HG03520 (cell line): ENCODE results near the gene ZNF672.
"Not testable (repeated sequence)": the region's sequence is repeated elsewhere in the genome, so short reads cannot be mapped to it uniquely, and the experiment has no call there.

Source experiments
- ATAC-seq: cut with Tn5 transposase; IDR thresholded peaks from one replicate; pipeline ENCODE4 v1.9.1; 2021; ENCODE audit warnings: mild to moderate bottlenecking, moderate library complexity; ENCODE audit not compliant: unreplicated experiment

Gene ZNF672

GRCh38 chr1:248852481-248853405, 14.7 kb downstream of the ZNF672 start:
- no peak for ATAC-seq

- no peak for ATAC-seq
These were observed 15.8 kb downstream of the ZNF672 start for GRCh38 chr1:248853663-248854375.

GRCh38 chr1:248855580-248855979, 17.6 kb downstream of the ZNF672 start:
- ATAC-seq = no peak

GRCh38 chr1:248856176-248856575, 18.2 kb downstream of the ZNF672 start:
- no peak for ATAC-seq

- no peak for ATAC-seq
These were observed 19.2 kb downstream of the ZNF672 start for GRCh38 chr1:248857201-248857600.

GRCh38 chr1:248857749-248858095, 19.7 kb downstream of the ZNF672 start:
- ATAC-seq = no peak

GRCh38 chr1:248858096-248858890, 20.3 kb downstream of the ZNF672 start:
- peak; percentile 35 for ATAC-seq

GRCh38 chr1:248858891-248859889, 21.2 kb downstream of the ZNF672 start, which contains the start of gene ZNF692:
Gene ZNF692 (minus strand): TSS chr1:248859085. CDS start chr1:248858309, 776 bp downstream.
- peak; percentile 80 for ATAC-seq

GRCh38 chr1:248860007-248860406, 22.0 kb downstream of the ZNF672 start:
- no peak for ATAC-seq

GRCh38 chr1:248861616-248862015, 23.6 kb downstream of the ZNF672 start:
- no peak for ATAC-seq

GRCh38 chr1:248862695-248862997, 24.6 kb downstream of the ZNF672 start:
- ATAC-seq = peak; percentile 1

GRCh38 chr1:248862998-248863881, 25.2 kb downstream of the ZNF672 start:
- peak; percentile 47 for ATAC-seq

GRCh38 chr1:248871837-248872401, 33.9 kb downstream of the ZNF672 start:
- no peak for ATAC-seq

GRCh38 chr1:248872752-248873408, 34.9 kb downstream of the ZNF672 start:
- peak; percentile 19 for ATAC-seq

GRCh38 chr1:248873409-248873992, 35.5 kb downstream of the ZNF672 start:
- ATAC-seq = peak; percentile 73

GRCh38 chr1:248873993-248874533, 36.0 kb downstream of the ZNF672 start:
- peak; percentile 57 for ATAC-seq

- no peak for ATAC-seq
These were observed 43.2 kb downstream of the ZNF672 start for GRCh38 chr1:248881261-248881660.

GRCh38 chr1:248882427-248882826, 44.4 kb downstream of the ZNF672 start:
- ATAC-seq = not testable (repeated sequence)
